ENCODE measurements around the gene NPR1.

GRCh38 chr1:153655333-153655732, 23.2 kb upstream of the NPR1 start:
- no peak for TF ChIP-seq POLR2AphosphoS5 (IDR thresholded peaks at IDR 0.05; ENCODE audit: borderline replicate concordance, low read depth, low read length)
- no peak for TF ChIP-seq EZH2 (IDR thresholded peaks at IDR 0.05)
- no peak for TF ChIP-seq FOXP2 (optimal IDR thresholded peaks at IDR 0.05; ENCODE audit: control extremely low read depth, extremely low read length, insufficient read depth)

Data from SK-N-MC (cell line).